OCI-M2 (cell line): ENCODE results near the gene RPTOR.
"Not testable (repeated sequence)": the region's sequence is repeated elsewhere in the genome, so short reads cannot be mapped to it uniquely, and the experiment has no call there.

Source experiments
- DNase-seq: peaks from one replicate; lab custom pipeline; 2025; ENCODE audit not compliant: unreplicated experiment; lab: John Stamatoyannopoulos, UW

The RPTOR gene

DNA sequence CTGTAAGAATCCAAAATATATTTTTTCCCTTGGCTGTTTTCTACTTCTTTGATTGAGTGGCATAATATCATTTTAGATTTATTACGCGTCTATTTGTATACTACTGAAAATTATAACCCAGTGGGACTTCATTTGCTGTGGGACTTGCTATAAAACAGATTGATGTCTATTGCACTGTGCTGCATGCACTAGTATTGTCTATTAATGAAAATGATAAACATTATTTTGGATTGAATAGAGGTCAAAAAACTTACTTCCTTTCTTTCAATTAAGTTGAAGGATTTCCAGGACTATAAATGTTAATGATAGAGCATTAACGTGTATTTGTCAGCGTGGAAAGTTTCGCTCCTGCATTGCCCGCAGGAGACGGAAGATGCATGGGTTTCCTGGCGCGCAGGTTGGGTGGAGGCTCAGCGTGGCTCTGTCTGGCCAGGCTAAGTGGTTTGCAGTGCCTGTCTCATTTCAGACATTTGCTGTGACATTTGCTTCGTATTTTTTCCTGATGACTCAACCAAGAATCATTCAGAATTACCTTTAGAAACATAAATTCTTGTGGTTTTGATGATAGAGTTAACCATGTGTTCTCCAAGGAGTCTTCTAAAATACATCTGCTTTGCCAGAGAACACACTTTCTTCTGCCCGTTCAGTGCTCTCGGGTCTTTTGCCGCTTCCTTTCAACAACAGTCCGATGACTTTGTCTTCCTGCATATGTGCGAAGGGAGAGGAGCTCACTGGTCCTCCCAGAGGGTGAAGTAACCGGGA, 216.7 kb downstream of the RPTOR start:
- no peak for DNase-seq

DNA sequence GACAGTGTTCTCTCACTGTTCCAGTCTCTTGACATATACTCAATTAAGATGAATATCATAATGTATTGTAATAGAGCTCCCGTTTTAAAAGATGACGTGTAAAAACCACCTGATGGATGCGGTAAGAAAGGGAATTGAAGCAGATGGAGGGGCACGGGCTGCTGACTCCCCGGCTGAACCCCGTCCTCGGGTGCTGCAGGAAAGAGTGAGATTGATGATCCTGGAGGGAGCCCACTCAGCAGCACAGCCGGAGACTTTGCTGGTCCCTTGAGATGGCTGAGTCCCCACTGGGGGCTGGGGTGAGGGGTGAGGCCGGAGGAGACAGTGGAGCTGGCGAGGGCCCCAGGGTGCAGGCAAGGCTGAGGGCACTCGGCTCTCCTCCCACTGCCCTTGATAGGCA, 217.4 kb downstream of the RPTOR start:
- no peak for DNase-seq

DNA sequence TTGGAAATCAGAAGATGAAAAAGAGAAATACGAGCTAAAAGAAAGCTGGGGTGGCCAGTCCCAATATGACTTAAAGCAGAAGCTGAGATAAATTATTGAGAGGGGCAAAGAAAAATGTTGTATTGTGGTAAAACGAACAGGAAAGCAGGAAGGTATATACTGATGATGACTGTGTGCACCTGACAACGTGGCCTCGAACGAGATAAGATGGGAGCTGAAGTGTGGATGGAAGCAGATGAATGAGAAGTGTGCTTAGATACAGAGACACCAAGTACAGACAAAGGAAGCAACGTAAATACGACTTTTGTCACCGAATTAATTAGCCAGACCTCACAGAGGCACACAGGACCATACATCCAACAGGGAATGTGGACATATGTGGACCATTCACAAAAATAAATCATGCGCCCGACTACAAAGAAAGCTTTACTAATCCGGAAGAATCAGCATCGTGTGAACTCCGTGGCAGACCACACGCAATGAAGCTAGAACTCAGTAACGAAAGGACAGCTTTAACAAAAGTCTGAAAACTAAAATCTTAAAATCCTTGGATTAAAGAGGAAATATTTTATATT, 218.7 kb downstream of the RPTOR start:
- no peak for DNase-seq

DNA sequence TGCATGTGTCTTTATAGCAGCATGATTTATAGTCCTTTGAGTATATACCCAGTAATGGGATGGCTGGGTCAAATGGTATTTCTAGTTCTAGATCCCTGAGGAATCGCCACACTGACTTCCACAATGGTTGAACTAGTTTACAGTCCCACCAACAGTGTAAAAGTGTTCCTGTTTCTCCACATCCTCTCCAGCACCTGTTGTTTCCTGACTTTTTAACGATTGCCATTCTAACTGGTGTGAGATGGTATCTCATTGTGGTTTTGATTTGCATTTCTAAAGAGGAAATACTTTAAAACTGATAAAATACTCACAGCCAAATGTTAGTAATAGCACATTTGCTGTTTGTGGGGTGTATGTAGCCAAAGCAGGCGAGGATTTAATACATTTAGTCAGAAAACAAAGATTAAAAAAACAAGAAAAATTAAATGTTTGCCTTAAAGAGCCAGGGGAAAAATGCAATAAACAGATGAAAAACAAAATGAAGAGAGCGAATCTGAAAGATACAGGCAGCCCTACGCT, 220.0 kb downstream of the RPTOR start:
- DNase-seq = not testable (repeated sequence)

DNA sequence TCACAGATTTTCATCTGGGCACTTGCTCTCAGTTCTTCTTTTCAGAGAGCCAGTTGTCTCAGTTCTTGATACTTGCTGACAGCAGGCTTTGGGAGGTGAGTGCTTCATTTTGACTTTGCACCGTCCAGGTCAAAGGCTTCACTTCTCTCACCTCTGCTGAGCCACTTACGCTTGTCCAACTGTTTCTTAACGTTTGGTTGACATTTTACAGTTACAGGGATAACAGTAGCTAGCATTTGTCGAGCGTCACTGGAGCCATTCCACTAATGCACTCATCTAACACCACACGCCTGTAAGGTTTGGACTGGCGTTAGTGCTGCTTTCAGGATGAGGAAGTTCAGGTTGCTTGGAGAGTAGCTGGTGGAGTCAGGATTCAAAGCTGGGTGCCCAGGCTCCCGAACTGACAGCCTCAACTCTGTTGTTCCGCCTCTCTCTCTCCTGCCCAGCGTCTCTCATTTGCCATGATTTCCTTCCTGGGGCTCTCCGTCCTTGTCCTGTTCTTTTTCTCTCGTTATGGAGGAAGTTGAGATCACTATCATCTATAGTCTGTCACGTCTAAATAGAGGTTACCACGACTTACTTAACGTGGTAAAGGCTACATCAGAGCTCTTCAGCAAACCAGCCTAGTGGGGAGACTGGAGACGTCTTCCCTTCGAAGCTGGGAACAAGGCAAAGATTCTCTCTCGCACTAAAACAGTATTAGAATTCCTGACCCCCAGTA, 220.8 kb downstream of the RPTOR start:
- no peak for DNase-seq

DNA sequence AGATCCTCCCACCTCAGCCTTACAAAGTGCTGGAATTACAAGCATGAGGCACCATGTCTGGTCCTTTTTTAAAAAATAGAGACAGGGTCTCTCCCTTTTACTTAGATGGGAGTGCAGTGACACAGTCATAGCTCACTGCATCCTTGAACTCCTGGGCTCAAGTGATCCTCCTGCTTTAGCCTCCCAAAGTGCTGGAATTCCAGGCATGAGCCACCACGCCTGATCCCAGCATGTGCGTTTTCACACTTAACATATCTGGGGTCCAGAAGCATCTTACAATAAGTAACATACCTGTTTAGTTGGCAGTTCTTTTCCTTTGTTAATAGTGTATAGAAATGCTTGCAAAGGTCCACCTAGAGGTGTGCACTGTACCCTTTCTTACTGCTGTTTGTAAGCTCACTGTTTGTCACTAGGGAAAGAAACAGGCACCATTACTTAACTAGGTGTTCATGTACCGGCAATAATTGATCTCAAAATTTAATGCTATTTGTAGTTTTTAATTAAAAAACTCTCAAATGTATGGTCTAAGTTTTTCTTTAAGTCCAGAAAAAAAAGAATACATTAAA, 221.7 kb downstream of the RPTOR start:
- no peak for DNase-seq

DNA sequence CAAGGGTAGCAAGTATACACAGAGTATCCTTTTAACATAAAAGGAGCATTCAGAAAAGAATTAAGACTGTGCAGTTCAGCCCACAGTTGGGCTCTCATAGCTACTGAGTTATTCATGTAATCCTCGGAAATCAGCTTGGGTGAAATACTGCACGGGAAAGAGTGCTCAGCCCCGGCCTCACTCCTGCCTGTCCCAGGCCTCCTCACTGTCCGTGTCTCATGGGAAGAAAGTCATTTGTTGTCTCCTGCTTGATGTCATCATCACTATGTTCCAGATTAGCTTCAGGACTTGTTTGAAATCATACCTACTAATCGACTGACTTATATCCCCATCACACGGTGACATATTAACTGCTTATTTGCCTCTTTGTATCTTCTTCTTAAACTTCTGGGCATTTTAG, 223.8 kb downstream of the RPTOR start:
- DNase-seq = no peak

DNA sequence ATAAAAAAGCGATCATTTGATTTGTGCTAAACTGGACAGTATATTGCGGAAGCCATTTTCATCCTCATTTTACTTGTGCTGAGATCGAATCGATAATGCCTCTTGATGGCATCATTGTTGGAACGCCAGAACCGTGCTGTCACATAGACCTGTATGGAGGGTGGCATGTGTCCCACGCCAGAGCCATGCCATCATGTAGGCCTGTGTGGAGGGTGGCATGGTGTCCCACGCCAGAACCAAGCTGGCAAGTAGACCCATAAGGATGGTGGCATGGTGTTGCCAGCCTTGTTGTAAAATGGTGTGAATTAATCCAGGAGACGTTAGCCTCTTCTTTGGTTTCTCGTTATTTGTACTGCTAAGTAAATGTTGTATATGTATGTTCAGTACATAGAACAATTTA, 224.3 kb downstream of the RPTOR start:
- DNase-seq = no peak

DNA sequence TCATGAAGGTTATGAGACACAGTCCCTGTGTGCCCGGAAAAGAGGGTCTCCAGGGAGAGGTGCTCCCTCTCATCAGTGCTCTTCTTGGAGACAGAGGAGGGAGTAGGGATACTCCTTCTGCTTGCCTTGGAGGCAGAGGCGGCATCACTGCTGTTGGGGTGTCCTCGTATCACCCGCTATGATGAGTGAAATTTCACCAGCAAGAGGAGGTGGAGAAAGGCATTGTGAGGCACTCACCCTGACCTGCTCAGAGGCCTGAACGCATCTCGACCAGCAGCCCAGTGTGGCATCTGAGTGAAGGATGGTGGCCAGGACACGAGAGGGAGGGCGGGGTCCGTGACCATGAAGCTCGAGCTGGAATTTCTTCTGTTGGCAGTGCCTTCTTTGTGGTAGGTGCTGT, 224.9 kb downstream of the RPTOR start:
- no peak for DNase-seq

DNA sequence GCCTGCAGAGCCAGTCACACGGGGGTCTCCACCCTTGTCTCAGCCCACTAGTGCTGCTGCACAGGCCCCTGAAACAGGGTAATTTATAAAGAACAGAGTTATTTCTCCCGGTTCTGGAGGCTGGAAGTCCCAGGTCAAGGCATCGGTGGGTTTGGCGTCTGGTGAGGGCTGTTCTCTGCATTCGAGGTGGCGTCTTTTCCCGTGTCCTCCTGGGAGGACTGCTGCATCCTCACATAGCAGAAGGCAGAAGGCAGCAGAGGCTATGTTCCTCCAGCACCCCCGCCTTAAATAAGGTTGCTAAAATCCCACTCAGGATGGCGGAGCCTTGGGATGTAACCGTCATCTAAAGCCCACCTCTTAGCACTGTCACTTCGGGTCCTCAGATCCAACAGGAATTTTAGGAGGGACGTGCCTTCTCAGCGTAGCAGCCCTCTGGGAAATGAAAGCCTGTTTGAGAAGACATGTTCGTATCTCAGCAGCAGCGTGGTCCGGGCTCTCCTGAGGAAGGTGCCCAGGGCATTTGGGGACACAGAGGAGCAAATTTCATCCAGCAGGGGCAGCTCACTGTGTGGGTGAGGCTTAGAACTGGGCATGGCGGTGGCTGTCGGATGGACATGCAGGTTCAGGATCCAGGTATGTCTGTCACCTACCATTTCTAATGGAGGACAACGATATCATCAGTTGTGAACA, 225.4 kb downstream of the RPTOR start:
- DNase-seq = no peak

DNA sequence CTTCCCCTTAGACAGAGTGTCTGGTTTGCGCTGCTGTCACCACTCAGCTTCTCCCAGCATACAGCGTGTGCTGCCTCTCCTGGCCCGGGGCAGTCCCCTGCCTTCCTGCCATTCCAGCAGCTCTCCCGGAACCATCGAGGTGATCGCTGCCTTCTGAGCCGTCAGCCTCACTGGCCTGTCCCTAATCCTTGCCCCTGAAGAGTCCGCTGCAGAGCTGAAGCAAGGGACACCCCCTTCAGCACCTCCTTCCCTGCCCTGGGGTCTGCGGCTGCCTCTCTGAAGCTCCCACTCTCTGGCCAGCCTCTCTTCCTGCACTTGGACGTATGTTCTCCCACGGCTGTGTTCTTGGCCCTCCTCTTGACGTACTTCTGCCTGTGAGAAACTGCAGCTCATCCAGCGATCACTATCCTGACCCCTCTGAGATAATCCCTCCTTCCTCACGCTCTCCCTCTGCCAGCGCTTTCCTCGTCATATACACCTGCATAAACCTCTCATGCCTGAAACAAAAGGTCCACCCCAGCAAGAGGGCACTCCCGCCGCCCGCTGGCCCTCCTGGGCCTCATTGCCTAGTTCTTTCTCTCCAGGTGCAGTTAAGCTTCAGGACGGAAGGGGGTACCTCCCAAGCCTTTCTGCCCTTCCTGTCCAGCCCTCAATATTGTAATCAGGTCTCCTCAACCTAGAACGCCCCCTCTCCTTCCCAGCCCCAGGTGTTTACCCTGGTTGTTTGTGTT, 226.4 kb downstream of the RPTOR start:
- DNase-seq = no peak

DNA sequence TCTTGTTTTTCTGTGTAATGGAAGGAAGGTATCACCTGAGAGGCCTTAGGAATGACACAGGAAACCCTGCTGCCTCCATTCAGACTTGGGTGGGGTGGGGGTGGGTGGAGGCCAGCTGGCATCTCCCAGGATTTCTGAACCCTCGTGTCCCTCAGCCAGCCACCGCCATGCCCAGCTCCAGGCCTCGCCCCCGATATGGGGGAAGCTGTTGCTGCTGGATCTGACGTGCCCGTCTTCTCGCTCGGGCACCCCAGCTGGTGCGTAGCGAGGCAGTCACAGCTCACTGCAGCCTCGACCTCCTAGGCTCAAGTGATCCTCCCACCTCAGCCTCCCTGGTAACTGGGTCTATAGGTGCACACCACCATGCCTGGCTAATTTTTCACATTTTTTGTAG, 227.0 kb downstream of the RPTOR start:
- DNase-seq = no peak

DNA sequence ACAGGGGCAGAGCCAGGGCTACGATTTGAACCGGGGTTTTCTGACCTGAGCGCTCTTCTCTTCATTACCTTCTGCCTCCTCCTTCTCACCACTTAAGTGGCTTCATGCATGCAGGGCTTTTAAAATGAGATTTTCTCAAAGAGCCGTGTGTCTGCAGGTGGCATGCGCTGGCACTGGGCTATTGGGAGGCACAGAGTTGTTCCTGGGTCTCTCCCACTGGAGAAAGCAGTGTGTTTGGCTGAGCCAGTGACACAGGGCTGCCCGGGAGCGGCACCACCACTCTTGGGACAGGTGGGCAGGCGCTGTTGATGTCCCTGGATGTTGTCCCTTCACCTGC, 228.2 kb downstream of the RPTOR start:
- DNase-seq = no peak

DNA sequence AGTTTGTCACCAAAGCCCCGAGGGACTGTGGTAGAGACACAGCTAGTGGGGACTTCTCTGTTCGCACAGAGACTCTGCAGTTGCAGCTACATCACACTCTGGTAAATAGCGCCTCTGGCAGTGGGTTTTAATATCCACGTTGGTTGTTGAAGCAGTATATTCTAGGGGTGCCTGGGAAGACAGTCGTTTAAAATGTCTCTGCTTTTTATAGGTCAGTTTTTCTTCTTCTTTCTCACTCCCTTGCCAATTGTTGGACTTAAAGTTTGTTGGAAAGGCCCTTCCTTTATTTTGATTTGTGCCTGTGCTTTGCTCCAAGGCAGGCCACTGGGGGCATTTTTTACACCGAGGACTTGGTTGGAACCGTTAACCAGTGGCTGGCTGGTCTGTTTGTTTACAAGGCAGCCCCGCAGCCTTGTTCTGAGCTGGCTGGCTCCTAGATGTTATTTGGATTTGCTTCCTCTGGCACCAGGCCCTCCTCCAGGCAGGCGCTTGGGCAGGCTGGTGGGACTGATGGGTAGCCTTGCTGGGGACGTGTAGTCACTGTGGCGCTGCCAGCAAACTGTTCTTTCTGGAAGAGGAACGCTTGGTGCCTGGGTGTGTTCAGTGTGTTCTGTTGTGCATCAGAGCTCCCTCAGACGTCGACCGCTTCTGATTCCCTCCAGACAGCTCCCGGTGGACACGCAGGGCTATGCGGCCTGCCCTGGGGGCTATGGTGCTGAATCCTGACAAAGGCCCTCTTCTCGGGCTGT, 228.8 kb downstream of the RPTOR start:
- no peak for DNase-seq

DNA sequence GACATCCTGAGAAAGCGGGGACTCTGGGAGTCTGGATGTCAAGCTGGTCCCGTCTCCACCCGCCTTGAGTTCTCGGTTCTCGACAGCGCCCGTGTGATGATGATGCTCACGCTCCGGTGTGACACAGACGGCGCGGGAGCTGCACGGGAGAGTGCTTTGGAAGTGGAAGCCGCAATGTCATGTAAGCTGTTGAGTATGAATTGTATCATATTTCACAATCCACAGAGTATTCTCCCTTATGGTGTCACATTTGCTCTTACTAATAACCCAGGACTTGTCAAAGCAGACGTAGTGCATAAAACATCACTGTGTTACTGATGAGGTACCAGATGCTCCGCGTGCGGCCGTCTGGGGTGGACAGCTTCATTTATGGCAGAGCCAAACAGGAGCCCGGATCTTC, 229.5 kb downstream of the RPTOR start:
- DNase-seq = no peak

DNA sequence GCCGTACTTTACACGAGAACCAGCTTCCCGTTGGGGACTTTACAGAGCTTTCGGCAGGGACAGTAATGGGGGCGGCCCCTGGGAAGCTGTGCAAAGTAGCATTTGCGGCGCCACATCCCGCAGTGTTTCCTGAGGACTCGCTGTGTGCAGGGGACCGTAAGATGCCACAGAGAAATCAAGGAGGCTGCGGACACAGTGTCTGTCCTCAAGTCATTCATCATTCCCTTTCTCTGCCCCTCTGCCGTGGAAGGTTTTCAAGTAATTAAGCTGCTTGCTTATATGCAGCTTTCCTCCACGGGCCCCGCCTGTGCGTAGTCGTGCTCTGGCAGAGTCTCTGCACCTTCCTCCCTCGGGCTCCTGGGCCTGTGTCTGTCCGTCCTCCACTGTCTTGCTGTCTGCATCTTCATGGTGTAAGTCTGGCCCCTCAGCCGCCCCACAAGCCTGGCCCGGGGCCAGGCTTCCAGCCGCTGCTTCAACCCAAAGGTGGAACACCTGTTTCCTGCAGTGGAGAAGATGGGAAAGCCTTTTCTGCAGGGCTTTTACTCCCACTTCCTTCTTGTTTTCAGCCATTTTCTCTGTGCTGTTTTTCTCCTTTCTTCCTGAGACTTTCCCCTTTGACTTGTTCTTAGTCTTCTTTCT, 230.1 kb downstream of the RPTOR start:
- DNase-seq = no peak

DNA sequence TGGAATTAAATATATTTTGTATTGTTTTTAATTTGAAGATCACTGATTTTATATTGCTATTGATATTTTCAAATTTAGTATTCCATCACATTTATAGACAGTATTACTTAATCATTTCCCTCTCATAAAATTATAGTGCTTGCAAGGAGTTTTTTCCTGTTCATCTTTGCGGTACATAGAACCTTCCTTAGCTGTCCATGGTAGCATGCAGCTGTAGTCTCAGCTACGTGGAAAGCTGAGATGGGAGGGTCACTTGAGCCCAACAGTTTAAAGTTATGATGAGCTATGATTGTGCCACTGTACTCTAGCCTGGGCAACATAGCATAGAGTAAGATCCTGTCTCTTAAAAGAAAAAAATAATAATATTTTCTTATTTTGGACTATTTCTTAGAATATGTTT, 231.2 kb downstream of the RPTOR start:
- no peak for DNase-seq

DNA sequence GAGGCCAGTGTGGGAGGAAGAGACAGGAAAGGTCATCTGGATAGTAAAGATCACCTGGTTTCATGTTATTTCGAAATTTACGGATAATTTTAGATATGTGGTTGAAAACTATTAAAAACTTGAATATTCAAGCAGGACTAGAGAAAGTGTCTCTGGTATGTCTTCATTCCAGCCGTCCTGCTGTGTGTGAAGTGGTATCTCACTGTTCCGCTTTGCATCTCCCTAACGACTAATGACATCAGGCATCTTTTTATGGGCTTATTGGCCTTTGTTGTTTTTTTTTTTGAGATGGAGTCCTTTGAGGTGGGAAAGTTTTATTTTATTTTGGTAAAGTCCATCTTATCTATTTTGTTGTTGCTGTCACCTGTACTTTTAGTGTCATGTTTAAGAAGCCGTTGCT, 232.6 kb downstream of the RPTOR start:
- DNase-seq = no peak

DNA sequence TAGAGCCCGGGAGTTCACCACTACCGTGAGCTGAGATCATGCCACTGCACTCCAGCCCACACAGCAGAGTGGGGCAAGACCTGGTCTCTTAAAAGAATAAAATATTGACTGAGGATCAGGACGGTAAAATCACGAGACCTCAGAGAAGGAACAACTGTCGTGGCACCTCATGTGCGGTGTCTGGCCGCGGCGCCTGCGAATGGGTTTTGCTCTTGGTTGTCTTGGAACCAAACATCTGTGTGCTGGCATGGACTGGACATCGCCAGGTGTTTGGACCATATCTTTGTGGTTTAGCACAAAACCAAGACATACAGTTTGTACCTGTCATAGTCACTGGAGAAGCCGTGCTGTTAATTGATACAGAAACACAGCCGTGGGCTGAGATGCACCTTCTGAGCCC, 234.1 kb downstream of the RPTOR start:
- DNase-seq = no peak

DNA sequence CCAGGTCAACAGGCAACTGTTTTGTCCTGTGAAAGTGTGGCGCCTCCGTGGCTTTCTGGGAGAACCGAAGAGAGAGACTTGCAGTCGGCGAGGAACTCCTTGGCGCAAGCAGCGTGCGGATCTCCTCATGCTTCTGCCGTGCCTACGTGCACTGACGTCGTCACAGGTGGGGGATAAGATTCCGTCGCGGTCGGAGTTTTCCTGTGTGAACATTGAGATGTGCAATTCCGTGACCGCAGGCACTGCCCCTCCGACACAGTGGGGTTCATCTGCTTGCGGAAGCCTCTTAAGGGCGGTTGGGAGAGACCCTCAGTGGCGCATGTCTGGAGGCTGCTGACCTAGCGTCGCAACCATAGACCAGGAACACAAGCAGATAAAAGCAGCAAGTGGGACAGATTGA, 234.7 kb downstream of the RPTOR start:
- no peak for DNase-seq
